Measurements from ENCODE around the gene DCX. TPM values are rescaled to one million over a fixed set of nuclear protein-coding genes. Genes with fewer than 3 reads are reported as not detected.
"Not testable (repeated sequence)": the region's sequence is repeated elsewhere in the genome, so short reads cannot be mapped to it uniquely, and the experiment has no call there.

Gene DCX
- total RNA-seq, 4 donors from 2014 or later: not detected

- no peak for DNase-seq
- no peaks in the 10 kb centered on the region for H3K27me3 ChIP-seq
- TF ChIP-seq CTCF (IDR thresholded peaks at IDR 0.05) (no peak), POLR2A (IDR thresholded peaks at IDR 0.05) (no peak)
- H3K27ac ChIP-seq: no peak overlapping the region
- no peak overlapping the region for H3K4me3 ChIP-seq
- H3K36me3 ChIP-seq: no peaks in the 10 kb centered on the region
- H3K9me3 ChIP-seq: no peaks in the 10 kb centered on the region
- H3K4me1 ChIP-seq: no peaks in the 10 kb centered on the region
These were observed 57.5 kb downstream of the DCX start for GRCh38 chrX:111354496-111354895.

DNA sequence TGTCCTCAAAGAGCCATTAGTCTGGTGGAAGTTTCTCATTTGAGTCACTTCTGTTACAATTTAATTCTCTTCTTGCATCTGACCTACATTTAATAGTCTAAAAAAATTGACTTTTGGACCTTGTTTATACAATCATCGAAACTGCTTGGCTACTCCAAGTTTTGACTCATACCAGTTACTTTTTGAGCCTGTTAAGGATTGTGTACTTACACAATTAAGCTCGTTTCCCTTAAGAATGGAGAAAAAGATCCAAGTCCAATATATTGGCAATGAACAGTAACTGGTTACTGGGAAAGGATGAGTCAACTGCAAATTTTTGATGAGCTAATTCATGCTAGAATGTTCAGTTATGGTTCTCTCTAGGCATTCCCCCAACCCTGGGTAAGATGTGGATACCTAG, 58.2 kb downstream of the DCX start:
- H3K4me1 ChIP-seq: no peaks in the 10 kb centered on the region
- H3K27me3 ChIP-seq: no peaks in the 10 kb centered on the region
- no peak for DNase-seq
- H3K36me3 ChIP-seq: no peaks in the 10 kb centered on the region
- no peak overlapping the region for H3K4me3 ChIP-seq
- TF ChIP-seq POLR2A (IDR thresholded peaks at IDR 0.05) (no peak), CTCF (IDR thresholded peaks at IDR 0.05) (no peak)
- H3K27ac ChIP-seq: no peak overlapping the region
- no peaks in the 10 kb centered on the region for H3K9me3 ChIP-seq

- Histone ChIP-seq H3K9me3 (no peaks in the 10 kb centered on the region), H3K27ac (no peak overlapping the region), H3K36me3 (no peaks in the 10 kb centered on the region), H3K4me3 (no peak overlapping the region), H3K27me3 (no peaks in the 10 kb centered on the region), H3K4me1 (no peaks in the 10 kb centered on the region)
- TF ChIP-seq POLR2A (IDR thresholded peaks at IDR 0.05) (no peak), CTCF (IDR thresholded peaks at IDR 0.05) (no peak)
- peak in 1 of 3 donors; percentile 47 for DNase-seq
These were observed 59.6 kb downstream of the DCX start for GRCh38 chrX:111352424-111352823.

DNA sequence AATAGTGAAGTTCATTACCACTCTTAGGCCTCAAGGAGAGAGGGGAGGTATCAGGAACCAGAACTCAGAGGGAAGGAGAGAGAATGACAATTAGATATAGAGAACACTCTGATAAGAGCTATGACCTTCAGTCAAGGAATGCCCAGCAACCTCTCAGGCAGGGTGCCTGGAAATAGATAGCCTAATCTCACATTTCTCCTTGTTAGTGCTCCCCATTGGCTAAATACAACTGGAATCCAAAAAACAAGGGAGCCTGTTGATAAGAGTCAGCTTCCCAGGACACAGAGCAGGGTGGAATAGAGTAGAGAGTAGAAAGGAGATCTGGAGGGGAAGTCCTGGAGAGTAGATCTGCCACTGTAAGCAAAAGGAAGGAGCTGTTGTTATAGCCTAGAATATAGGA, 62.1 kb downstream of the DCX start:
- no peak for DNase-seq
- Histone ChIP-seq H3K4me1 (no peaks in the 10 kb centered on the region), H3K4me3 (no peak overlapping the region), H3K27ac (no peak overlapping the region), H3K9me3 (no peaks in the 10 kb centered on the region), H3K27me3 (no peaks in the 10 kb centered on the region), H3K36me3 (no peaks in the 10 kb centered on the region)
- TF ChIP-seq CTCF (IDR thresholded peaks at IDR 0.05): no peak
- TF ChIP-seq POLR2A (IDR thresholded peaks at IDR 0.05): no peak

GRCh38 chrX:111349101-111349500, 62.9 kb downstream of the DCX start:
- Histone ChIP-seq H3K4me3 (no peak overlapping the region), H3K27ac (no peak overlapping the region), H3K27me3 (no peaks in the 10 kb centered on the region), H3K36me3 (no peaks in the 10 kb centered on the region), H3K9me3 (no peaks in the 10 kb centered on the region), H3K4me1 (no peaks in the 10 kb centered on the region)
- TF ChIP-seq POLR2A (IDR thresholded peaks at IDR 0.05) (no peak), CTCF (IDR thresholded peaks at IDR 0.05) (no peak)
- DNase-seq: no peak

DNA sequence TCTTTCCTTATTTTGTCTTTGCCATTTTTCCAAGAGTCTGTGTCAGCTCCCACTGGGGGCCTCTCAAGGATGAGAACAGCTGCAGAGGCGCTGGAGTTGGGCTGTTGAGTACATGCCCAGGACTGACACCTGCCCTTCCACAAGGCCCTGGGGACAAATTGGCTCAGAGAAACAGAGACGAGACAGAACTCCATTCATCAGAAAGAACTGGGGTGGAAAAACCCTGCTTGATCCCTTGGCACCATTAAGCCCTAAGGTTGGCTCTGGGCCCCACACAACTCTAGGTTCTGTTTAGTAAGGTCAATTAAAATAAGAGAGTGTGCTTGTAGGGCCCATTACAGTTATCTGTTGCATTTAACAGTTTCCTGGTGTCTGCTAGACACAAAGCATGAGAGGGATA, 63.6 kb downstream of the DCX start:
- DNase-seq: no peak
- no peaks in the 10 kb centered on the region for H3K27me3 ChIP-seq
- no peak overlapping the region for H3K27ac ChIP-seq
- H3K36me3 ChIP-seq: no peaks in the 10 kb centered on the region
- no peak overlapping the region for H3K4me3 ChIP-seq
- H3K4me1 ChIP-seq: no peaks in the 10 kb centered on the region
- TF ChIP-seq POLR2A (IDR thresholded peaks at IDR 0.05) (no peak), CTCF (IDR thresholded peaks at IDR 0.05) (no peak)
- H3K9me3 ChIP-seq: no peaks in the 10 kb centered on the region

DNA sequence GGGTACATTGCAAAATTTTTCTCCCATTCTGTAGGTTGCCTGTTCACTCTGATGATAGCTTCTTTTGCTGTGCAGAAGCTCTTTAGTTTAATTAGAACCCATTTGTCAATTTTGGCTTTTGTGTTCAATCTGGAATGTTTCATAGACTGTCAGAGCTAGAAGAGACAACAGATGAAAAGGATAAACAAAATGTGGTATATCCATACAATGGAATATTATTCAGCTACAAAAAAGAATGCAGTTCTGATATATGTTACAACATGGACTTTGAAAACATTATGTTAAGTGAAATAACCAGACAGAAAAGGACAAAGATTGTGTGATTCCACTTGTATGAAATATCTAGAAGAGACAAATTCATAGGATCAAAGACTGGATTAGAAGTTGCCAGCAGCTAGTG, 65.8 kb downstream of the DCX start:
- not testable (repeated sequence) for H3K4me3 ChIP-seq, H3K36me3 ChIP-seq, H3K9me3 ChIP-seq, DNase-seq, H3K27ac ChIP-seq, H3K27me3 ChIP-seq, H3K4me1 ChIP-seq
